ENCODE results near the gene HOXD10.

The HOXD10 gene

GRCh38 chr2:176080540-176081375, 35.8 kb upstream of the HOXD10 start:
- Histone ChIP-seq H3K9me3 (ENCODE audit: low read depth, low read length) (no peaks in the 10 kb centered on the region), H3K36me3 (ENCODE audit: insufficient read depth, low read length) (peaks cover 11% of the 10 kb centered on the region; the same call in 1 of the 2 replicates), H3K27ac (no peak overlapping the region), H3K9ac (ENCODE audit: insufficient read length) (no peak overlapping the region), H3K4me3 (peak overlapping the region; percentile 83; the same call in 1 of the 2 replicates)
- TF ChIP-seq POLR2AphosphoS5 (IDR thresholded peaks at IDR 0.05; ENCODE audit: borderline replicate concordance, low read depth, low read length) (peak; percentile 48; the same call in 1 of the 2 replicates), FOXP2 (optimal IDR thresholded peaks at IDR 0.05; ENCODE audit: control extremely low read depth, extremely low read length, insufficient read depth) (no peak)
- no peak for DNase-seq (ENCODE audit: low read depth, low spot score)

- no peak overlapping the region for H3K27ac ChIP-seq
- H3K9ac ChIP-seq (ENCODE audit: insufficient read length) = peak overlapping the region; percentile 73
- no peak for TF ChIP-seq EZH2 (IDR thresholded peaks at IDR 0.05)
- TF ChIP-seq FOXP2 (optimal IDR thresholded peaks at IDR 0.05; ENCODE audit: control extremely low read depth, extremely low read length, insufficient read depth) = no peak
- TF ChIP-seq POLR2AphosphoS5 (IDR thresholded peaks at IDR 0.05; ENCODE audit: borderline replicate concordance, low read depth, low read length) = no peak
- DNase-seq (ENCODE audit: low read depth, low spot score) = no peak
- H3K9me3 ChIP-seq (ENCODE audit: low read depth, low read length) = no peaks in the 10 kb centered on the region
- peaks cover 11% of the 10 kb centered on the region; the same call in 1 of the 2 replicates for H3K36me3 ChIP-seq (ENCODE audit: insufficient read depth, low read length)
- peak overlapping the region; percentile 83 for H3K4me3 ChIP-seq
Measured at GRCh38 chr2:176081376-176081836, 35.2 kb upstream of the HOXD10 start.

DNA sequence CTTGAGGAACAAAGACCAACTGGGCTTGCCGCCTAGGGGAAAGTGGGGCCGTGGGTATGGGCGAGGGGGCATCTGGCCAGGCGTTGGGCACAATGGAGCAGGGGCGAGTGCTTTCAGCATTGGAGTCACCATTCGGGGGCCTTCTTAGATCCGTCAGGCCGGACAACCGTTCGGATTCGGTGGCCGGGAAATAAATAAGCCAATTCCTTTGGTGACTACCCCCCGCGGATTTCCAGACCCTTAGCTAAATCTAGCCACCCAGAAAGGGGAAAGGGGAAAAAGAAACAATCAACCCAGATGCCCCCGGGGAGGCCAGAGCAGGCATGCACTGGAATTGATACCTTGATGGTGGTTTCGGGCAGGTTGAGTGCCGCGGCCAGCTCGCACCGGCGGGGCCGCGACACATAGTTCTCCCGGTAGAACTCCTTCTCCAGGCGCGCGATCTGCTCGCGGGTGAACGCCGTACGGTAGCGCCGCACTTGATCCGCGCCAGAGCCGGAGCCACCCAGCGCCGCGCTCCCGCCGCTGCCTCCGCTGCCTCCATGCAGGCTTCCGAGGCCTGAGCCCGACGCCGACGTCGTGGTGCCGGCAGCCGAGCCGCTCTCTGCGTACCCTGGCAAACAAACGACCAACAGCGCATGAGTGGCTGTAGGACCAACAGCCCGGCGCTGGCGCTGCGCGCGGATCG, 34.6 kb upstream of the HOXD10 start:
- TF ChIP-seq POLR2AphosphoS5 (IDR thresholded peaks at IDR 0.05; ENCODE audit: borderline replicate concordance, low read depth, low read length) = no peak; the same call in 1 of the 2 replicates
- no peak for TF ChIP-seq EZH2 (IDR thresholded peaks at IDR 0.05)
- TF ChIP-seq FOXP2 (optimal IDR thresholded peaks at IDR 0.05; ENCODE audit: control extremely low read depth, extremely low read length, insufficient read depth) = no peak
- Histone ChIP-seq H3K9ac (ENCODE audit: insufficient read length) (peak overlapping the region; percentile 73), H3K27ac (no peak overlapping the region), H3K9me3 (ENCODE audit: low read depth, low read length) (no peaks in the 10 kb centered on the region), H3K4me3 (peak overlapping the region; percentile 83), H3K36me3 (ENCODE audit: insufficient read depth, low read length) (peaks cover 11% of the 10 kb centered on the region; the same call in 1 of the 2 replicates)
- DNase-seq (ENCODE audit: low read depth, low spot score) = no peak

- H3K9me3 ChIP-seq (ENCODE audit: low read depth, low read length) = no peaks in the 10 kb centered on the region
- 0 out of 2 replicates have a peak overlapping the region, but pooled peaks have one; percentile 28 for H3K27ac ChIP-seq
- TF ChIP-seq EZH2 (IDR thresholded peaks at IDR 0.05) (no peak), POLR2AphosphoS5 (IDR thresholded peaks at IDR 0.05; ENCODE audit: borderline replicate concordance, low read depth, low read length) (no peak), FOXP2 (optimal IDR thresholded peaks at IDR 0.05; ENCODE audit: control extremely low read depth, extremely low read length, insufficient read depth) (no peak)
- H3K4me3 ChIP-seq = peak overlapping the region; percentile 83
- H3K36me3 ChIP-seq (ENCODE audit: insufficient read depth, low read length) = peaks cover 11% of the 10 kb centered on the region; the same call in 1 of the 2 replicates
- DNase-seq (ENCODE audit: low read depth, low spot score) = no peak
- H3K9ac ChIP-seq (ENCODE audit: insufficient read length) = peak overlapping the region; percentile 73
Measured at GRCh38 chr2:176082525-176082823, 34.1 kb upstream of the HOXD10 start.

GRCh38 chr2:176082824-176083751, 33.5 kb upstream of the HOXD10 start:
- DNase-seq (ENCODE audit: low read depth, low spot score) = no peak
- Histone ChIP-seq H3K27ac (0 out of 2 replicates have a peak overlapping the region, but pooled peaks have one; percentile 28), H3K4me3 (peak overlapping the region; percentile 83), H3K36me3 (ENCODE audit: insufficient read depth, low read length) (peaks cover 11% of the 10 kb centered on the region; the same call in 1 of the 2 replicates), H3K9me3 (ENCODE audit: low read depth, low read length) (no peaks in the 10 kb centered on the region), H3K9ac (ENCODE audit: insufficient read length) (peak overlapping the region; percentile 73)
- TF ChIP-seq POLR2AphosphoS5 (IDR thresholded peaks at IDR 0.05; ENCODE audit: borderline replicate concordance, low read depth, low read length) (no peak), EZH2 (IDR thresholded peaks at IDR 0.05) (no peak), FOXP2 (optimal IDR thresholded peaks at IDR 0.05; ENCODE audit: control extremely low read depth, extremely low read length, insufficient read depth) (no peak)

DNA sequence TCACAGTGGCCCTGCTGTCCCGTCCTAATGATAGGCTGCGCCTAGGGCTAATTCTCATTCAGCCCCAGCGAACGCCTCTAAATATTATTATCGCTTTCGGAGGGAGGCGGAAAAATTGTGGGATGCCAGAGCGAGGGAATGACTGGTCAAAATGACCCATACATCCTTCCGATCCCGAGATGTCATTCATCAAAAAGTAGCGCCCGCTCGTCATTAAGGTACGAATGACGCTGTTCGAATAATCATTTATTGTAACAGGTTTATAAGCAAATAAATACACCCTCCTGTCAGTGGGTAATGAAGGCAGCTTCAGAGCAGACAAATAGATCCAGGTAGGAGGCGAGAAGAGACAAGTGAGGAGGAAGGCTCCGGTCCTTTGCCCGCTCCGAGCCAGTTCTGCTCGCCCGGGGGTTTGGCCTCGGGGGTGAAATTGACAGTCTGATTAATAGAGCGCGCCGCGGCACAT, 32.7 kb upstream of the HOXD10 start, which contains the start of gene EVX2:
TSS of gene EVX2 (minus strand) at position 167 of the 466 bp plus-strand sequence. CDS start 186 bp downstream, outside the sequence.
- peak within 1 kb of the TSS; percentile 83 for H3K4me3 ChIP-seq
- peak within 1 kb of the TSS; percentile 79 for H3K9ac ChIP-seq (ENCODE audit: insufficient read length)
- no peak for DNase-seq (ENCODE audit: low read depth, low spot score)

GRCh38 chr2:176084611-176085119, 31.9 kb upstream of the HOXD10 start:
- H3K9ac ChIP-seq (ENCODE audit: insufficient read length) = peak overlapping the region; percentile 79
- TF ChIP-seq POLR2AphosphoS5 (IDR thresholded peaks at IDR 0.05; ENCODE audit: borderline replicate concordance, low read depth, low read length) = no peak
- TF ChIP-seq FOXP2 (optimal IDR thresholded peaks at IDR 0.05; ENCODE audit: control extremely low read depth, extremely low read length, insufficient read depth) = no peak
- no peak for TF ChIP-seq EZH2 (IDR thresholded peaks at IDR 0.05)
- H3K9me3 ChIP-seq (ENCODE audit: low read depth, low read length) = no peaks in the 10 kb centered on the region
- peaks cover 8% of the 10 kb centered on the region; the same call in 1 of the 2 replicates for H3K36me3 ChIP-seq (ENCODE audit: insufficient read depth, low read length)
- DNase-seq (ENCODE audit: low read depth, low spot score) = no peak
- H3K27ac ChIP-seq = peak overlapping the region; percentile 76
- H3K4me3 ChIP-seq = peak overlapping the region; percentile 83

More for the DNA sequence above, 32.7 kb upstream of the HOXD10 start, which contains the start of gene EVX2:
- TF ChIP-seq POLR2AphosphoS5 (IDR thresholded peaks at IDR 0.05; ENCODE audit: borderline replicate concordance, low read depth, low read length) (no peak), EZH2 (IDR thresholded peaks at IDR 0.05) (no peak), FOXP2 (optimal IDR thresholded peaks at IDR 0.05; ENCODE audit: control extremely low read depth, extremely low read length, insufficient read depth) (no peak)
- peaks cover 11% of the 10 kb centered on the region; the same call in 1 of the 2 replicates for H3K36me3 ChIP-seq (ENCODE audit: insufficient read depth, low read length)
- peak within 1 kb of the TSS; percentile 76 for H3K27ac ChIP-seq
- no peaks in the 10 kb centered on the region for H3K9me3 ChIP-seq (ENCODE audit: low read depth, low read length)

Data from SK-N-MC (cell line).